Dendritic cell treated with granulocyte-macrophage colony-stimulating factor and Interleukin-4, amounts not matched to agents 40 ng/mL and 50 ng/mL, for 4 days (primary cell): ENCODE results near the gene ELL.

Source experiments
- H3K27ac Mint-ChIP-seq: one replicate; pipeline ENCODE4 v1.8.0; 2022; ENCODE audit warnings: mild to moderate bottlenecking, mixed read lengths
- H3K27me3 Mint-ChIP-seq: one replicate; pipeline ENCODE4 v1.8.0; 2022; ENCODE audit warnings: mild to moderate bottlenecking, mixed read lengths
- H3K36me3 Mint-ChIP-seq: one replicate; pipeline ENCODE4 v1.8.0; 2022; ENCODE audit warnings: low read depth, mixed read lengths
- H3K4me1 Mint-ChIP-seq: one replicate; pipeline ENCODE4 v1.8.0; 2022; ENCODE audit warnings: low read depth, mixed read lengths
- H3K4me3 Mint-ChIP-seq: one replicate; pipeline ENCODE4 v1.8.0; 2022; ENCODE audit warnings: mild to moderate bottlenecking, moderate library complexity, mixed read lengths
- H3K9me3 Mint-ChIP-seq: one replicate; pipeline ENCODE4 v1.8.0; 2022; ENCODE audit warnings: mixed read lengths
- intact Hi-C: fragments of 100-400 bp; cut with micrococcal nuclease; formaldehyde crosslinking; loops from one replicate; pipeline ENCODE4 v1.15.0; 2022

Gene ELL

DNA sequence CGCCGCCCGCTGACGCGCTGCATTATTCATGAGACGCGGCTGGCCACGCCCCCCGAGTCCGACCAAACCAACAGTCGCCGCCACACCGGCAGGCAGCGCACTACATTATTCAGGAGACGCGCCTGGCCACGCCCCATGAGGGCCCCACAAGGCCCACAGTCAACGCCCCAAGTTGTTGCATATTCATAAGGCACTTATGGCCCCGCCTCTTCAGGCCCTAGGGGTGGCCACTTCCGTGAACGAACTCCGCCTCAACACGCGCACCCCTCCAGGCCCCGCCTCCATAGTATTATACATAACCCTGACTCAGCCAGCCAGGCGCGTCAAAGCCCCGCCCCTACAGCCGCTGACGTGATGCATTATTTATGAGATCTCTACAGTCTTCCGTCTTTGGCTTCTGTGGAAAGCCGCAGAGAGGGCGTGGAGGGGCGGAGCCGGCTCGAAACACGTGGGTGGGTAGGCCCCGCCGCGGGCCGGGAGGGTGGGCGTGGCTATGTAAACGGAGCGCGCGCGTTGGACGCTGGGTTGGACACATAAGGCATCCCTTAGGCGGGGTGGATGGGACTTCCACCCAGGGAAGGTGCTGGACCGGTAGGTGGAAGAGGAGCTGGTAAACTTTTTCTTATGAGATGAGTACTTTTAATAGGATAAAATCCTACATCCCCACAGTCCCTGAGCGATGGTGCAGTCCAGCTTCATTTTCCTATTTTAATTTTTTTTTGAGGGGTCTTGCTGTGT lies 423 bp upstream of the ELL start:
- H3K27me3 Mint-ChIP-seq: no peaks in the 10 kb centered on the region
- H3K27ac Mint-ChIP-seq: peak overlapping the region; percentile 88
- H3K36me3 Mint-ChIP-seq: peaks cover 39% of the 10 kb centered on the region

GRCh38 chr19:18520848-18521691 lies 800 bp downstream of the ELL start:
- H3K4me3 Mint-ChIP-seq: peak overlapping the region; percentile 90
- H3K9me3 Mint-ChIP-seq: no peaks in the 10 kb centered on the region
- H3K4me1 Mint-ChIP-seq: peaks cover 50% of the 10 kb centered on the region
- intact Hi-C loops: loop anchor here (2.0 to 5.0 kb wide), 3 partner anchors 18 to 66 kb away; partner anchors contain the start of gene REX1BD
- H3K27me3 Mint-ChIP-seq: no peaks in the 10 kb centered on the region
- H3K36me3 Mint-ChIP-seq: peaks cover 50% of the 10 kb centered on the region
- peak overlapping the region; percentile 88 for H3K27ac Mint-ChIP-seq

More for the DNA sequence above, 423 bp upstream of the ELL start:
- peaks cover 38% of the 10 kb centered on the region for H3K4me1 Mint-ChIP-seq
- H3K4me3 Mint-ChIP-seq: peak overlapping the region; percentile 90
- intact Hi-C loops: loop anchor here (1.0 to 5.0 kb wide), 6 partner anchors 21 to 114 kb away; partner anchors contain the start of genes FKBP8, KXD1, REX1BD and UBA52
- no peaks in the 10 kb centered on the region for H3K9me3 Mint-ChIP-seq

DNA sequence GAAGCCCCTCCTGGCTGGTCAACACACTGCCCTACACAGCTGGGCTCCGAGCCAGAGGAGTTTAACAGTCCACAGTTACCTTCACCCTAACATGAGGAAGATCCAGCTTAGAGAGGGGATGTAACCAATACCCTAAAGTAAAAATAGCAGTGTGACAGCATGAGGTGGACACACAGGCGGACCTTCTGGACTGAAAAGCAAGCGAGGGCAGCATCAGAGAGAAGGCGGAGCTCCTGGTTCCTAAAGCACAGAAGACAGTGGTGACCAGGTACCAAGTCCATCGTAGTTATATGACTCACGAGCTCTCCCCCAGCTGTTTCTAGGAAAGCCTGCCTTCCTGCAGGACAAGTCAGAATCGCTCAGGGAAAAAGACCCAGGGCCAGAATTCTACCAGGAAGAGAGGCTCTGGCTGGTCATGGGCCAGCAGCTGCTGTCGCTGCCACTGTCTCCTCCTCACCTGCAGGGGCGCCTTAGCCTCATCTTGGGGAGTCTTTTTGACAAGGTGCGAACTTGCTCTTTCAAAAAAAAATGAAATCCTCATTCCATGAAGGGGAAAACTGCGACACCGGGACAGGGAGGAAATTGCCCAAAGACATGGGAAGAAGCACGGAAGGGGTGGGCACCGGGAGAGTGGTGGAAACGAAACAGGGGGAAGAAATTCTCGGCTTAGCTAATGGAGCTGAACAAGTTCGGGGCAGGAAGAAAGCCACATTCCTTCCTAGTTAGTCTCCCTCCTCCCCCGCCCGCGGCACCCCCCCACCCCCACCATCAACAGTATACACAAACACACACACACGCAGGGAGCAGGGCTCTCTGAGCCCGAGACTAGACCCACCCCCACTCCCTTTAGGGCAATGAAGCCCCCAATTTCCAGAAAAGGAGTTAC lies 1.7 kb downstream of the ELL start:
- Mint-ChIP-seq H3K4me1 (peaks cover 59% of the 10 kb centered on the region), H3K27me3 (no peaks in the 10 kb centered on the region), H3K9me3 (no peaks in the 10 kb centered on the region), H3K36me3 (peaks cover 59% of the 10 kb centered on the region), H3K27ac (peak overlapping the region; percentile 88), H3K4me3 (peak overlapping the region; percentile 90)
- intact Hi-C loops: loop anchor here (2.0 to 5.0 kb wide), 3 partner anchors 17 to 67 kb away; partner anchors contain the start of gene REX1BD

- intact Hi-C loops: no loop called here
- Mint-ChIP-seq H3K27ac (peak overlapping the region; percentile 88), H3K4me1 (peaks cover 74% of the 10 kb centered on the region), H3K9me3 (no peaks in the 10 kb centered on the region), H3K36me3 (peaks cover 75% of the 10 kb centered on the region), H3K4me3 (no peak overlapping the region), H3K27me3 (no peaks in the 10 kb centered on the region)
Observed at GRCh38 chr19:18518639-18519038, 3.2 kb downstream of the ELL start.

- H3K36me3 Mint-ChIP-seq: peaks cover 85% of the 10 kb centered on the region
- H3K27ac Mint-ChIP-seq: peak overlapping the region; percentile 88
- intact Hi-C loops: no loop called here
- H3K27me3 Mint-ChIP-seq: no peaks in the 10 kb centered on the region
- no peaks in the 10 kb centered on the region for H3K9me3 Mint-ChIP-seq
- H3K4me1 Mint-ChIP-seq: peaks cover 85% of the 10 kb centered on the region
- H3K4me3 Mint-ChIP-seq: no peak overlapping the region
Observed at GRCh38 chr19:18517606-18518005, 4.3 kb downstream of the ELL start.

DNA sequence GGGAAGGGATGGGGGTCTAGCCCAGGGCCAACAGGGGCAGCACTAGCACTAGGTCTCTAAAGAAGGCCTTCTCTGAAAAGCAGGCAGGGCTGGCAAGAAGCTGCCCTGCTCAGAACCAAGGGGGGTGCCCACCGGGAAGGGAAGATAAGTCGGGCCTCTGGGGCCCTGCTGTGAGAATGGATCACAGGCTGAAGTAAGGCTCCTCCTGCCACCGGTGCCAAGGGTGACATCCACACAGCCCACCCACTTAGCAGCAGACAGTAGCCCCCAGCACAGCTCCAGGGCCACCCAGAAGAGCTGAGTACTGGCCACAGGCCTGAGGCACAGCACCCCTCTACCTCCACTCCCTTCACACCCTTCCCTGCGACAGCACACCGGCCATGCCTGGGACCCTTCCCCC lies 5.9 kb downstream of the ELL start:
- Mint-ChIP-seq H3K36me3 (peaks cover 83% of the 10 kb centered on the region), H3K9me3 (no peaks in the 10 kb centered on the region), H3K27ac (peak overlapping the region; percentile 78), H3K4me3 (no peak overlapping the region), H3K27me3 (no peaks in the 10 kb centered on the region), H3K4me1 (peaks cover 98% of the 10 kb centered on the region)
- intact Hi-C loops: no loop called here

DNA sequence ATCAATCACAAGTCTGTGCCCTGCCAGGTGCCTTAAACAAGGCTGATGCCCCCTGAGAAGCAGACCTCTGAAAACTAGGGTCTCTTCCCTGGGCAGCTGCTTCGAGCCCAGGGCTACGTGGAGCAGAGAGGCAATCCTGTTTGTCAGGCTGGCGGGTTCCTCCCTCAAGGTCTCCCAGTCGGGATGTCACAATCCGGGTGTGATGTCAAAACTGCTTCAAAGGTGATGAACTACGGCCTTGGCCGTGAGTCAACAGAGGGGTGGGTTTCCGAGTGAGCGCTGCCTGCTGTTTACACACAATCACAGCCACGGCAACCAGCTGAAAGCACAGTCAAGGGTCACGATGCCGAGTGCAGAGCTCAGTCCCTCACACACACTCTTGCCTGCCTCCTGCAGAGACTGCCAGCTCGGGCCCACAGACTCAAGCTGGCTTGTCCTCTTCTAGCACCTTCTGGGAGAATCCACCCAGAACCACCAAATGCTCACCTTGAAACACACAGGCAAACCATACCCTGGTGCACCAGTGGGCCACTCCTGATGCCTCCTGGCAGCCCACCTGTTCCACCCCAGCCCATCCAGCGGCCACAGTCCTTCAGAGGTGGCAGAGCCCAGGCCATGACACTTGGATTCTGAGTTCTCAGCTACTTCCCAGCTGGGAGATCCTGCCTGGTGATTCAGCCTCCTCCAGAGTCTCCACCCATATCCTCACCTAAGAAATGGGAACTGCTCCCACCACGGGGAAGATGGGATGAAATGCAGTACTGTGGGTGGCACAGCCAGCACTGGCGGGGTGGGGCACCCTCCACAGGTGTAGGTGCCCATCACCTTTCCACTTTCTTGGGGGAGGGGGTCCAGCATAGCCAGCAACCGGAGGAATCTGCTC lies 6.8 kb downstream of the ELL start:
- Mint-ChIP-seq H3K27ac (peak overlapping the region; percentile 78), H3K27me3 (no peaks in the 10 kb centered on the region), H3K9me3 (no peaks in the 10 kb centered on the region), H3K4me3 (peak overlapping the region; percentile 58), H3K36me3 (peaks cover 73% of the 10 kb centered on the region), H3K4me1 (peaks cover 94% of the 10 kb centered on the region)
- intact Hi-C loops: no loop called here

GRCh38 chr19:18513868-18514267 lies 8.0 kb downstream of the ELL start:
- Mint-ChIP-seq H3K27me3 (no peaks in the 10 kb centered on the region), H3K27ac (no peak overlapping the region), H3K4me1 (peaks cover 94% of the 10 kb centered on the region), H3K4me3 (no peak overlapping the region), H3K36me3 (peaks cover 62% of the 10 kb centered on the region), H3K9me3 (no peaks in the 10 kb centered on the region)
- intact Hi-C loops: no loop called here

DNA sequence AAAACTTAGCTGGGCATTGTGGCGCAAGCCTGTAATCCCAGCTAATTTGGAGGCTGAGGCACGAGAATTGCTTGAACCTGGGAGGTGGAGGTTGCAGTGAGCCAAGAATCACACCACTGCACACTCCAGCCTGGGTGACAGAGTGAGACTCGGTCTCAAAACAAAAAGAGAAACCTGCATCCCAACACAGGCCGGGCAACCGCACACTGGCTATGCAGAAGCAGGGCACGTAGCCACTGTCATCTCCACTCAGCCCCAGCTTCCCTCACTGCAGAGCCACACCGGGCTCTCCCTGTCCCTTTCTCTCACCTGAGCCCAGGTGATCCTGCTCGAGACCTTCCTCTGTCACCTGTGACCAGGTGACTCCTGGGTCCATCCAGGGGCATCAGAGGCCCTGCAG lies 11.7 kb downstream of the ELL start:
- Mint-ChIP-seq H3K4me3 (no peak overlapping the region), H3K27ac (peak overlapping the region; percentile 56), H3K36me3 (peaks cover 62% of the 10 kb centered on the region), H3K27me3 (no peaks in the 10 kb centered on the region), H3K9me3 (no peaks in the 10 kb centered on the region), H3K4me1 (peaks cover 96% of the 10 kb centered on the region)
- intact Hi-C loops: no loop called here

DNA sequence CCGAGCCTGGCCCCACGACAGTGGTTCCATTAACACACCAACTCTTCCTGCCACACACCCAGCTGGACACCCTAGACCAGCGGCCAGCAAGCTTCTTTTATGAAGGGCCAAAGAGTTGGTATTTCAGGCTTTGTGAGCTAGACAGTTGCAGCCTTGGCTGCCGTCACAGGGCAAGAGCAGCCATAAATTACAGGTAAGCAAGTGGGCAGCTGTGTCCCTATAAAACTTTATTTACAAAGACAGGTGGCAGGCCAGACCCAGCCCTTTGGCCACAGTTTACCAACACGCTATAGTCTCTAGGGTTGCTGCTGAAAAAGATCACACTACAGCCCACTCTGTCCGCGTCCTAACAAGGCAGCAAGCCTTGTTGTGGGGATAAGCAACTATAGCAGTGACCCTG lies 13.3 kb downstream of the ELL start:
- intact Hi-C loops: no loop called here
- no peaks in the 10 kb centered on the region for H3K9me3 Mint-ChIP-seq
- peaks cover 52% of the 10 kb centered on the region for H3K36me3 Mint-ChIP-seq
- no peak overlapping the region for H3K4me3 Mint-ChIP-seq
- H3K27me3 Mint-ChIP-seq: no peaks in the 10 kb centered on the region
- no peak overlapping the region for H3K27ac Mint-ChIP-seq
- H3K4me1 Mint-ChIP-seq: peaks cover 96% of the 10 kb centered on the region

GRCh38 chr19:18507727-18508440 lies 14.0 kb downstream of the ELL start:
- H3K27ac Mint-ChIP-seq: peak overlapping the region; percentile 86
- H3K27me3 Mint-ChIP-seq: no peaks in the 10 kb centered on the region

GRCh38 chr19:18507021-18507726 lies 14.7 kb downstream of the ELL start:
- no peaks in the 10 kb centered on the region for H3K9me3 Mint-ChIP-seq
- H3K36me3 Mint-ChIP-seq: peaks cover 42% of the 10 kb centered on the region
- H3K4me3 Mint-ChIP-seq: peak overlapping the region; percentile 5
- no peaks in the 10 kb centered on the region for H3K27me3 Mint-ChIP-seq
- peak overlapping the region; percentile 86 for H3K27ac Mint-ChIP-seq
- intact Hi-C loops: no loop called here
- peaks cover 96% of the 10 kb centered on the region for H3K4me1 Mint-ChIP-seq

More at GRCh38 chr19:18507727-18508440, 14.0 kb downstream of the ELL start:
- intact Hi-C loops: no loop called here
- H3K4me3 Mint-ChIP-seq: no peak overlapping the region
- peaks cover 45% of the 10 kb centered on the region for H3K36me3 Mint-ChIP-seq
- H3K4me1 Mint-ChIP-seq: peaks cover 96% of the 10 kb centered on the region
- no peaks in the 10 kb centered on the region for H3K9me3 Mint-ChIP-seq
